Gastroesophageal sphincter (tissue), 4 donors: ENCODE results near the gene SLC7A1. TPM values are rescaled to one million over a fixed set of nuclear protein-coding genes. Genes with fewer than 3 reads are reported as not detected.

ENCODE experiments used
- ATAC-seq: fragments of 150-250 bp; one replicate; pipeline ENCODE4 v1.9.1; 2016; ENCODE audit warnings: mild to moderate bottlenecking, moderate library complexity
- H3K27ac ChIP-seq, 4 donors: fragments of 200-600 bp; sonication (generic) in 3 of 4; 1 replicate in 3 of 4; 2 replicates in 1 of 4; pipeline ENCODE4 v1.5.1; 2016 to 2019
- H3K27me3 ChIP-seq: fragments of 200-600 bp; sonication (generic); one replicate; pipeline ENCODE4 v1.5.1; 2019
- H3K36me3 ChIP-seq, 2 donors: fragments of 200-600 bp; sonication (generic); one replicate each; pipeline ENCODE4 v1.5.1; 2019; ENCODE audit warnings: control low read depth in 1 of 2
- H3K4me1 ChIP-seq, 3 donors: fragments of 200-600 bp; sonication (generic); 1 replicate in 2 of 3; 2 replicates in 1 of 3; pipeline ENCODE4 v1.5.1; 2016 to 2019; ENCODE audit warnings: control low read depth in 2 of 3
- H3K4me3 ChIP-seq, 2 donors: fragments of 200-600 bp; sonication (generic); one replicate each; pipeline ENCODE4 v1.5.1; 2019; ENCODE audit warnings: mild to moderate bottlenecking in 1 of 2, moderate library complexity in 1 of 2
- H3K9me3 ChIP-seq, 3 donors: fragments of 200-600 bp; sonication (generic); one replicate each; pipeline ENCODE4 v1.5.1; 2017 to 2019; ENCODE audit warnings: control low read depth in 2 of 3
- CTCF ChIP-seq, 4 experiments: fragments of 200-600 bp in 2 of 4; fragments of 450-650 bp in 2 of 4; sonication (generic) in 1 of 4; IDR thresholded peaks; one replicate each; pipeline ENCODE4 v1.5.1; 2017 to 2019; ENCODE audit warnings: antibody characterized with exemption in 4 of 4, mild to moderate bottlenecking in 2 of 4, moderate library complexity in 2 of 4
- EP300 ChIP-seq: sonication (generic); formaldehyde crosslinking; IDR thresholded peaks from one replicate; pipeline ENCODE4 v1.6.1; 2017; ENCODE audit warnings: antibody characterized with exemption, mild to moderate bottlenecking
- POLR2A ChIP-seq, 2 donors: fragments of 450-650 bp; IDR thresholded peaks; one replicate each; pipeline ENCODE4 v1.6.1; 2017; ENCODE audit warnings: antibody characterized with exemption in 2 of 2, mild to moderate bottlenecking in 2 of 2, moderate library complexity in 1 of 2
- POLR2AphosphoS5 ChIP-seq: sonication (generic); formaldehyde crosslinking; IDR thresholded peaks from one replicate; pipeline ENCODE4 v1.6.1; 2017; ENCODE audit warnings: antibody characterized with exemption
- WGBS, 2 donors: methylation state at CpG; one replicate each; pipeline ENCODE4 v1.1.5; 2018; ENCODE audit warnings: low coverage in 1 of 2; 5-methylcytosine and 5-hydroxymethylcytosine counted together
- total RNA-seq, 4 donors: library from RNA; depleted of rRNA; stranded (reverse); fragments of >200 nt; gene quantifications; one replicate each; pipeline ENCODE4 v1.1.0, GENCODE V29; 2016

The SLC7A1 gene
- total RNA-seq, 4 donors from 2014 or later, result 13.5 to 33.8 (median 22.1) TPM

GRCh38 chr13:29483211-29483610 lies 112.3 kb downstream of the SLC7A1 start:
- Histone ChIP-seq H3K4me3 (no peak overlapping the region), H3K36me3 (peaks cover 0 to 9% of the 10 kb centered on the region in 2 donors), H3K27me3 (no peaks in the 10 kb centered on the region), H3K4me1 (no peaks in the 10 kb centered on the region), H3K9me3 (no peaks in the 10 kb centered on the region), H3K27ac (no peak overlapping the region)
- no peak for ATAC-seq
- 81% methylated on average over 6 of the region's 15 CpGs; no CpG with 5 or more reads in 1 of the 2 donors for WGBS, 2 donors
- TF ChIP-seq EP300 (no peak), CTCF (IDR thresholded peaks at IDR 0.05) (no peak), POLR2A (IDR thresholded peaks at IDR 0.05) (no peak), POLR2AphosphoS5 (no peak)

- Histone ChIP-seq H3K36me3 (peaks cover 0 to 4% of the 10 kb centered on the region in 2 donors), H3K27ac (no peak overlapping the region), H3K9me3 (no peaks in the 10 kb centered on the region), H3K4me1 (no peaks in the 10 kb centered on the region), H3K4me3 (no peak overlapping the region), H3K27me3 (no peaks in the 10 kb centered on the region)
- no peak for ATAC-seq
- TF ChIP-seq EP300 (no peak), CTCF (IDR thresholded peaks at IDR 0.05) (no peak), POLR2A (IDR thresholded peaks at IDR 0.05) (no peak), POLR2AphosphoS5 (no peak)
- WGBS, 2 donors, result 77 to 85% methylated on average over 3 to 4 of the region's 4 CpGs
Measured at GRCh38 chr13:29482504-29482903, 113.0 kb downstream of the SLC7A1 start.

- Histone ChIP-seq H3K36me3 (peaks cover 0 to 4% of the 10 kb centered on the region in 2 donors), H3K9me3 (no peaks in the 10 kb centered on the region), H3K4me3 (no peak overlapping the region), H3K27me3 (no peaks in the 10 kb centered on the region), H3K27ac (no peak overlapping the region), H3K4me1 (no peaks in the 10 kb centered on the region)
- WGBS, 2 donors, result 89 to 93% methylated on average over 4 to 5 of the region's 5 CpGs
- no peak for ATAC-seq
- TF ChIP-seq EP300, result no peak
- TF ChIP-seq POLR2AphosphoS5, result no peak
- TF ChIP-seq POLR2A (IDR thresholded peaks at IDR 0.05), result no peak
- TF ChIP-seq CTCF (IDR thresholded peaks at IDR 0.05), result no peak
Measured at GRCh38 chr13:29481603-29482002, 113.9 kb downstream of the SLC7A1 start.

GRCh38 chr13:29480893-29481525 lies 114.5 kb downstream of the SLC7A1 start:
- 82 to 84% methylated on average over 8 to 10 of the region's 11 CpGs for WGBS, 2 donors
- H3K27me3 ChIP-seq, result no peaks in the 10 kb centered on the region
- no peak for ATAC-seq
- H3K9me3 ChIP-seq, result no peaks in the 10 kb centered on the region
- H3K36me3 ChIP-seq, result peaks cover 0 to 4% of the 10 kb centered on the region in 2 donors
- TF ChIP-seq POLR2AphosphoS5, result no peak
- no peak for TF ChIP-seq POLR2A (IDR thresholded peaks at IDR 0.05)
- TF ChIP-seq CTCF (IDR thresholded peaks at IDR 0.05), result no peak
- TF ChIP-seq EP300, result no peak
- no peak overlapping the region for H3K4me3 ChIP-seq
- no peaks in the 10 kb centered on the region for H3K4me1 ChIP-seq
- no peak overlapping the region for H3K27ac ChIP-seq
